GM21515 (cell line): ENCODE measurements around the gene PROSER3.
"Not testable (repeated sequence)": the region's sequence is repeated elsewhere in the genome, so short reads cannot be mapped to it uniquely, and the experiment has no call there.

Experiments
- ATAC-seq: cut with Tn5 transposase; IDR thresholded peaks from one replicate; pipeline ENCODE4 v1.9.1; 2021; ENCODE audit not compliant: unreplicated experiment

Gene PROSER3

GRCh38 chr19:35753634-35754369 is 4.2 kb upstream of the PROSER3 start:
- no peak for ATAC-seq

- no peak for ATAC-seq
These were observed 3.4 kb upstream of the PROSER3 start for GRCh38 chr19:35754370-35755130.

- no peak for ATAC-seq
These were observed 2.8 kb upstream of the PROSER3 start for GRCh38 chr19:35755131-35755549.

GRCh38 chr19:35755550-35756376 is 2.2 kb upstream of the PROSER3 start:
- no peak for ATAC-seq

GRCh38 chr19:35756377-35757230 is 1.4 kb upstream of the PROSER3 start, which contains the start of gene HSPB6:
TSS of gene HSPB6 (minus strand) at chr19:35757029. CDS start at chr19:35757008, 21 bp downstream.
- ATAC-seq, result no peak

GRCh38 chr19:35757231-35757748 is 686 bp upstream of the PROSER3 start:
- ATAC-seq, result no peak

- ATAC-seq, result no peak
These were observed 1.7 kb downstream of the PROSER3 start for GRCh38 chr19:35759697-35760096.

- ATAC-seq, result no peak
These were observed 2.9 kb downstream of the PROSER3 start for GRCh38 chr19:35760711-35761349.

- no peak for ATAC-seq
These were observed 6.7 kb downstream of the PROSER3 start for GRCh38 chr19:35764432-35765315.

- no peak for ATAC-seq
These were observed 8.7 kb downstream of the PROSER3 start for GRCh38 chr19:35766571-35767104.

- ATAC-seq, result no peak
These were observed 9.5 kb downstream of the PROSER3 start for GRCh38 chr19:35767288-35768081.

GRCh38 chr19:35768082-35768421 is 10.1 kb downstream of the PROSER3 start:
- no peak for ATAC-seq

GRCh38 chr19:35772362-35772761 is 14.4 kb downstream of the PROSER3 start:
- ATAC-seq, result not testable (repeated sequence)

GRCh38 chr19:35773020-35773806 is 15.2 kb downstream of the PROSER3 start:
- no peak for ATAC-seq

GRCh38 chr19:35774274-35775045 is 16.5 kb downstream of the PROSER3 start:
- no peak for ATAC-seq

GRCh38 chr19:35775046-35775297 is 17.0 kb downstream of the PROSER3 start:
- ATAC-seq, result no peak
